ENCODE measurements around the gene RASGRP3. TPM values are rescaled to one million over a fixed set of nuclear protein-coding genes. Genes with fewer than 3 reads are reported as not detected.

Gene RASGRP3
- total and polyA plus RNA-seq, 2 donors (not counting 3 experiments of a cell fraction or from before 2014, with no cell fraction given), result 16.0 to 39.6 TPM

DNA sequence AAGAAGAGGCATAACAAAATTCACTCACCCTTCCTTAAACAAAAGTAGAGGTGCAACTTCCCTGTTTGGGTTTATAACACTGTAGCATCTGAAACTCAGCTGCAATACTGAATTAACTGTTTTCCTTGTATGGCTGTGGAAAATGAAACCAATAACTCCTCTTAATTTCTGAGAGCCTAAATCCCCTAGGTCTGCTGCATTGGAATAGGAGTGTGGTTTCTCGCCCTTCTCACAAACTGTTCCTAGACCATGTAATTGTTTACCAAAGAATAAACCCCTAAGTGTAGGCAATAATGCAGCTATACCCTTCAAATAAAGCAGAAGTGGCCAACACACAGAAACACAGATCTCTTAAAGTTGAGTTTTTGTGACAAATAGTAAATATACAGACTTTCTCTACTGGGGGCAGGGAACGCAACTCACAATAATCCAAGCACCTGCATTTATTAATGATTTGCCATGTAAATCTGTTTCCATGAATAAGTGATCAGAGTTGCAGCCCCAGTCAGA lies 52.0 kb downstream of the RASGRP3 start:
- TF ChIP-seq FOS (IDR thresholded peaks at IDR 0.05; ENCODE audit: borderline replicate concordance, insufficient read depth, low read length) (no peak), JUN (IDR thresholded peaks at IDR 0.05; ENCODE audit: borderline replicate concordance, insufficient read depth, insufficient read length, low read depth) (no peak), MYC (IDR thresholded peaks at IDR 0.05; ENCODE audit: low read depth, low read length) (no peak), GATA2 (IDR thresholded peaks at IDR 0.05; ENCODE audit: insufficient read depth, insufficient read length, low read depth, low read length) (no peak), EZH2 (IDR thresholded peaks at IDR 0.05; ENCODE audit: borderline replicate concordance, low read depth, low read length, severe bottlenecking) (no peak), POLR2A (IDR thresholded peaks at IDR 0.05; ENCODE audit: low read depth, low read length) (no peak), POLR2AphosphoS5 (IDR thresholded peaks at IDR 0.05; ENCODE audit: insufficient read depth, low read depth, low read length) (no peak)
- TF ChIP-seq, protein P1, sequence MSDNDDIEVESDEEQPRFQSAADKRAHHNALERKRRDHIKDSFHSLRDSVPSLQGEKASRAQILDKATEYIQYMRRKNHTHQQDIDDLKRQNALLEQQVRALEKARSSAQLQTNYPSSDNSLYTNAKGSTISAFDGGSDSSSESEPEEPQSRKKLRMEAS (IDR thresholded peaks at IDR 0.05; ENCODE audit: insufficient read depth, insufficient read length), result no peak
- TF ChIP-seq, protein P2, sequence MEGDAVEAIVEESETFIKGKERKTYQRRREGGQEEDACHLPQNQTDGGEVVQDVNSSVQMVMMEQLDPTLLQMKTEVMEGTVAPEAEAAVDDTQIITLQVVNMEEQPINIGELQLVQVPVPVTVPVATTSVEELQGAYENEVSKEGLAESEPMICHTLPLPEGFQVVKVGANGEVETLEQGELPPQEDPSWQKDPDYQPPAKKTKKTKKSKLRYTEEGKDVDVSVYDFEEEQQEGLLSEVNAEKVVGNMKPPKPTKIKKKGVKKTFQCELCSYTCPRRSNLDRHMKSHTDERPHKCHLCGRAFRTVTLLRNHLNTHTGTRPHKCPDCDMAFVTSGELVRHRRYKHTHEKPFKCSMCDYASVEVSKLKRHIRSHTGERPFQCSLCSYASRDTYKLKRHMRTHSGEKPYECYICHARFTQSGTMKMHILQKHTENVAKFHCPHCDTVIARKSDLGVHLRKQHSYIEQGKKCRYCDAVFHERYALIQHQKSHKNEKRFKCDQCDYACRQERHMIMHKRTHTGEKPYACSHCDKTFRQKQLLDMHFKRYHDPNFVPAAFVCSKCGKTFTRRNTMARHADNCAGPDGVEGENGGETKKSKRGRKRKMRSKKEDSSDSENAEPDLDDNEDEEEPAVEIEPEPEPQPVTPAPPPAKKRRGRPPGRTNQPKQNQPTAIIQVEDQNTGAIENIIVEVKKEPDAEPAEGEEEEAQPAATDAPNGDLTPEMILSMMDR (IDR thresholded peaks at IDR 0.05; ENCODE audit: extremely low read depth in 1 of 2, insufficient read depth in 1 of 2, low read depth in 1 of 2, low read length in 2 of 2), result no peak
- Histone ChIP-seq H3K36me3 (ENCODE audit: control insufficient read depth in 2 of 2, extremely low read depth in 1 of 2, insufficient read depth in 2 of 2, low read length in 2 of 2) (no peaks in the 10 kb centered on the region), H3K27ac (ENCODE audit: insufficient read depth, low read depth, low read length) (no peak overlapping the region), H3K9me1 (replicated peaks; ENCODE audit: control insufficient read depth, extremely low read depth, insufficient read depth, low read length) (no peaks in the 10 kb centered on the region), H4K20me1 (replicated peaks; ENCODE audit: control insufficient read depth, extremely low read depth, insufficient read depth, low read length) (no peaks in the 10 kb centered on the region), H3K79me2 (ENCODE audit: control insufficient read depth, insufficient read depth, low read length) (no peaks in the 10 kb centered on the region), H2AFZ (ENCODE audit: low read depth, low read length) (no peak overlapping the region), H3K27me3 (ENCODE audit: control insufficient read depth in 2 of 2, insufficient read depth in 2 of 2, low read length in 2 of 2) (no peaks in the 10 kb centered on the region), H3K9me3 (replicated peaks; ENCODE audit: control insufficient read depth, insufficient read depth, low read length) (no peaks in the 10 kb centered on the region), H3K9ac (replicated peaks; ENCODE audit: extremely low read depth, insufficient read depth, low read length) (no peak overlapping the region), H3K4me2 (ENCODE audit: insufficient read depth, low read length) (no peak overlapping the region), H3K4me3 (replicated peaks in 1 of 3; ENCODE audit: insufficient read depth in 1 of 3, low read depth in 1 of 3, low read length in 3 of 3) (no peak overlapping the region), H3K4me1 (ENCODE audit: control insufficient read depth, extremely low read depth, insufficient read depth, low read length) (no peaks in the 10 kb centered on the region)
- intact Hi-C loops (cut with micrococcal nuclease) (no loop called here), dilution Hi-C loops (cut with MboI; ENCODE audit: extremely low pct_ligation_motif_present, low sequenced_read_pairs) (no loop called here)
- no peak for FAIRE-seq
- DNase-seq (ENCODE audit: low read depth, low spot score), result no peak
- CTCF ChIA-PET, result no interaction called here
- BruUV-seq (replicated peaks), result no TSS peak
- POLR2A ChIA-PET, result no interaction called here

Data from endothelial cell of umbilical vein (primary cell).